Activated effector memory CD4-positive, alpha-beta T cell treated with Interleukin-2 at 50 U/mL for 16 hours (primary cell): Measurements from ENCODE around the gene FSCB.
"Not testable (repeated sequence)": the region's sequence is repeated elsewhere in the genome, so short reads cannot be mapped to it uniquely, and the experiment has no call there.

Experiments
- DNase-seq: peaks from one replicate; pipeline ENCODE4 v3.0.0-alpha.2; 2020

FSCB gene

GRCh38 chr14:44507183-44507582 lies at the start of gene FSCB:
TSS of gene FSCB (minus strand) at chr14:44507283. CDS start at chr14:44506987, 296 bp downstream.
- DNase-seq: no peak

- DNase-seq: no peak
These were observed 24.6 kb upstream of the FSCB start for GRCh38 chr14:44531658-44532057.

- no peak for DNase-seq
These were observed 23.4 kb upstream of the FSCB start for GRCh38 chr14:44530475-44530874.

GRCh38 chr14:44529026-44529425 lies 21.9 kb upstream of the FSCB start:
- DNase-seq: no peak

- DNase-seq: no peak
These were observed 21.1 kb upstream of the FSCB start for GRCh38 chr14:44528180-44528579.

GRCh38 chr14:44525237-44525636 lies 18.2 kb upstream of the FSCB start:
- no peak for DNase-seq

GRCh38 chr14:44515668-44516067 lies 8.6 kb upstream of the FSCB start:
- not testable (repeated sequence) for DNase-seq

GRCh38 chr14:44508834-44509233 lies 1.8 kb upstream of the FSCB start:
- DNase-seq: no peak

GRCh38 chr14:44505588-44505987 lies 1.5 kb downstream of the FSCB start:
- no peak for DNase-seq

GRCh38 chr14:44497148-44497547 lies 9.9 kb downstream of the FSCB start:
- no peak for DNase-seq

- no peak for DNase-seq
These were observed 12.9 kb downstream of the FSCB start for GRCh38 chr14:44494137-44494536.

- no peak for DNase-seq
These were observed 16.1 kb downstream of the FSCB start for GRCh38 chr14:44490966-44491365.

GRCh38 chr14:44477953-44478352 lies 29.1 kb downstream of the FSCB start:
- DNase-seq: no peak

GRCh38 chr14:44468771-44469170 lies 38.3 kb downstream of the FSCB start:
- DNase-seq: no peak

- DNase-seq: no peak
These were observed 43.6 kb downstream of the FSCB start for GRCh38 chr14:44463356-44464004.

GRCh38 chr14:44462381-44462780 lies 44.7 kb downstream of the FSCB start:
- no peak for DNase-seq

- no peak for DNase-seq
These were observed 45.3 kb downstream of the FSCB start for GRCh38 chr14:44461811-44462210.
